ENCODE data around the gene MED28. TPM values are rescaled to one million over a fixed set of nuclear protein-coding genes. Genes with fewer than 3 reads are reported as not detected.
A peak's percentile ranks its signal among the peaks of the same experiment; 100 is the strongest.

The MED28 gene
- total and polyA plus RNA-seq, 2 of the 4 experiments (the other 2 are of a cell fraction) = 8.8 to 9.3 TPM

DNA sequence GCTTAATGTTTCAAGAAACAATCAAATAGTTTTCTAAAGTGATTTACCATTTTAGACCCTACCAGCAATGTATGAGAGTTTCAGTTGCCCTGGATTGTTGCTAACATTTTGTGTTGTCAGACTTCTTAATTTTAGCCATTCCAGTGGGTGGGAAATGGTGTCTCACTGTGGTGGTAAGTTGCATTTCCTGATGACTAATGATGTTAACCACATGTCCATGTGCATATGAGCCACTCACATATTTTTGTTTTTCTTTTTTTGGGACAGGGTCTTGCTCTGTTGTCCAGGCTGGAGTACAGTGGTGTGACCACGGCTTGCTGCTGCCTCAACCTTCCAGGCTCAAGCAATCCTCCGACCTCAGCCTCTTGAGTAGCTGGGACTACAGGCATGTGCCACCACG lies 48.3 kb downstream of the MED28 start:
- Histone ChIP-seq H4K5ac (ENCODE audit: low read depth, low read length) (no peak overlapping the region), H2AK9ac (replicated peaks; ENCODE audit: low read depth, low read length, poor library complexity) (no peak overlapping the region), H3K27me3 (ENCODE audit: control insufficient read depth, insufficient read depth, low read length) (peaks cover 3% of the 10 kb centered on the region; the same call in 1 of the 2 replicates), H4K8ac (ENCODE audit: low read depth in 2 of 2, low read length in 2 of 2) (no peak overlapping the region), H2AK5ac (ENCODE audit: low read depth, low read length) (no peak overlapping the region), H2AFZ (replicated peaks; ENCODE audit: low read length, poor library complexity) (no peak overlapping the region), H3K27ac (ENCODE audit: insufficient read depth, low read length) (no peak overlapping the region), H2BK5ac (ENCODE audit: low read depth, low read length, poor library complexity, severe bottlenecking) (no peak overlapping the region), H3K4me3 (ENCODE audit: insufficient read depth, low read depth, low read length) (no peak overlapping the region), H3K79me1 (ENCODE audit: low read depth in 1 of 2, low read length in 2 of 2) (no peaks in the 10 kb centered on the region), H3K56ac (ENCODE audit: extremely low read depth, insufficient read depth, low read length) (no peak overlapping the region), H4K91ac (ENCODE audit: insufficient read depth, low read depth, low read length) (no peak overlapping the region), H3K14ac (replicated peaks; ENCODE audit: low read depth, low read length) (no peak overlapping the region), H3K23ac (ENCODE audit: low read depth, low read length) (no peak overlapping the region), H3K9me1 (ENCODE audit: insufficient read depth, low read length) (no peaks in the 10 kb centered on the region), H3K4me1 (ENCODE audit: control insufficient read depth, insufficient read depth, low read length) (no peaks in the 10 kb centered on the region), H3K4ac (ENCODE audit: low read depth, low read length) (no peak overlapping the region), H3K4me2 (ENCODE audit: low read depth, low read length) (no peak overlapping the region), H3K9me3 (ENCODE audit: control insufficient read depth, insufficient read depth, low read length) (no peaks in the 10 kb centered on the region), H2BK20ac (ENCODE audit: low read depth, low read length) (no peak overlapping the region), H3K9ac (ENCODE audit: low read depth, low read length) (no peak overlapping the region), H3K36me3 (ENCODE audit: control insufficient read depth, insufficient read depth, low read length) (no peaks in the 10 kb centered on the region), H4K20me1 (ENCODE audit: insufficient read depth, low read length) (no peaks in the 10 kb centered on the region), H2BK15ac (ENCODE audit: low read depth, low read length) (no peak overlapping the region), H3K18ac (ENCODE audit: low read depth, low read length) (no peak overlapping the region), H2BK120ac (ENCODE audit: low read depth, low read length) (no peak overlapping the region)
- no TSS peak for BruUV-seq (replicated peaks)
- intact Hi-C loops (cut with micrococcal nuclease) = no loop called here
- CTCF ChIA-PET = no interaction called here
- WGBS, 2 experiments (ENCODE audit: extremely low coverage in 2 of 2, insufficient read length in 1 of 2) = 65% methylated on average over 3 of the region's 3 CpGs; no CpG with 5 or more reads in 1 of the 2 experiments
- POLR2A ChIA-PET (ENCODE audit: unreplicated experiment) = no interaction called here
- dilution Hi-C loops (cut with HindIII; ENCODE audit: low sequenced_read_pairs, unreplicated experiment) = no loop called here
- in situ Hi-C loops (cut with MboI; ENCODE audit: low sequenced_read_pairs) = no loop called here
- TF ChIP-seq NFE2L2 (IDR thresholded peaks at IDR 0.05; ENCODE audit: low read depth, low read length) (no peak), MXI1 (IDR thresholded peaks at IDR 0.05; ENCODE audit: borderline replicate concordance, low read depth, low read length) (no peak), RFX5 (IDR thresholded peaks at IDR 0.05; ENCODE audit: low read depth, low read length) (no peak), MAZ (IDR thresholded peaks at IDR 0.05; ENCODE audit: borderline replicate concordance, low read depth, low read length) (no peak), CHD1 (IDR thresholded peaks at IDR 0.05; ENCODE audit: low read depth, low read length) (no peak), SMC3 (IDR thresholded peaks at IDR 0.05; ENCODE audit: low read depth, low read length) (no peak), RCOR1 (IDR thresholded peaks at IDR 0.05; ENCODE audit: insufficient replicate concordance, low read length) (no peak), BHLHE40 (IDR thresholded peaks at IDR 0.05; ENCODE audit: low read depth, low read length) (no peak), POLR2A (IDR thresholded peaks at IDR 0.05; ENCODE audit: low read depth, low read length) (no peak), FOS (IDR thresholded peaks at IDR 0.05; ENCODE audit: low read depth, low read length) (no peak)
- TF ChIP-seq, protein P1, sequence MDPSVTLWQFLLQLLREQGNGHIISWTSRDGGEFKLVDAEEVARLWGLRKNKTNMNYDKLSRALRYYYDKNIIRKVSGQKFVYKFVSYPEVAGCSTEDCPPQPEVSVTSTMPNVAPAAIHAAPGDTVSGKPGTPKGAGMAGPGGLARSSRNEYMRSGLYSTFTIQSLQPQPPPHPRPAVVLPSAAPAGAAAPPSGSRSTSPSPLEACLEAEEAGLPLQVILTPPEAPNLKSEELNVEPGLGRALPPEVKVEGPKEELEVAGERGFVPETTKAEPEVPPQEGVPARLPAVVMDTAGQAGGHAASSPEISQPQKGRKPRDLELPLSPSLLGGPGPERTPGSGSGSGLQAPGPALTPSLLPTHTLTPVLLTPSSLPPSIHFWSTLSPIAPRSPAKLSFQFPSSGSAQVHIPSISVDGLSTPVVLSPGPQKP (IDR thresholded peaks at IDR 0.05; ENCODE audit: borderline replicate concordance, low read depth, low read length) = no peak
- TF ChIP-seq, protein P2, sequence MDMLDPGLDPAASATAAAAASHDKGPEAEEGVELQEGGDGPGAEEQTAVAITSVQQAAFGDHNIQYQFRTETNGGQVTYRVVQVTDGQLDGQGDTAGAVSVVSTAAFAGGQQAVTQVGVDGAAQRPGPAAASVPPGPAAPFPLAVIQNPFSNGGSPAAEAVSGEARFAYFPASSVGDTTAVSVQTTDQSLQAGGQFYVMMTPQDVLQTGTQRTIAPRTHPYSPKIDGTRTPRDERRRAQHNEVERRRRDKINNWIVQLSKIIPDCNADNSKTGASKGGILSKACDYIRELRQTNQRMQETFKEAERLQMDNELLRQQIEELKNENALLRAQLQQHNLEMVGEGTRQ (IDR thresholded peaks at IDR 0.05; ENCODE audit: low read depth, low read length) = no peak
- ATAC-seq (ENCODE audit: low read depth) = no peak
- peak; percentile 21 for DNase-seq
